HK-2 (cell line): ENCODE data around the gene USP32.
"Not testable (repeated sequence)": the region's sequence is repeated elsewhere in the genome, so short reads cannot be mapped to it uniquely, and the experiment has no call there.

Experiments
- DNase-seq: peaks from one replicate; pipeline ENCODE4 v3.0.0-alpha.2; 2018; ENCODE audit not compliant: unreplicated experiment

Gene USP32, protein sequence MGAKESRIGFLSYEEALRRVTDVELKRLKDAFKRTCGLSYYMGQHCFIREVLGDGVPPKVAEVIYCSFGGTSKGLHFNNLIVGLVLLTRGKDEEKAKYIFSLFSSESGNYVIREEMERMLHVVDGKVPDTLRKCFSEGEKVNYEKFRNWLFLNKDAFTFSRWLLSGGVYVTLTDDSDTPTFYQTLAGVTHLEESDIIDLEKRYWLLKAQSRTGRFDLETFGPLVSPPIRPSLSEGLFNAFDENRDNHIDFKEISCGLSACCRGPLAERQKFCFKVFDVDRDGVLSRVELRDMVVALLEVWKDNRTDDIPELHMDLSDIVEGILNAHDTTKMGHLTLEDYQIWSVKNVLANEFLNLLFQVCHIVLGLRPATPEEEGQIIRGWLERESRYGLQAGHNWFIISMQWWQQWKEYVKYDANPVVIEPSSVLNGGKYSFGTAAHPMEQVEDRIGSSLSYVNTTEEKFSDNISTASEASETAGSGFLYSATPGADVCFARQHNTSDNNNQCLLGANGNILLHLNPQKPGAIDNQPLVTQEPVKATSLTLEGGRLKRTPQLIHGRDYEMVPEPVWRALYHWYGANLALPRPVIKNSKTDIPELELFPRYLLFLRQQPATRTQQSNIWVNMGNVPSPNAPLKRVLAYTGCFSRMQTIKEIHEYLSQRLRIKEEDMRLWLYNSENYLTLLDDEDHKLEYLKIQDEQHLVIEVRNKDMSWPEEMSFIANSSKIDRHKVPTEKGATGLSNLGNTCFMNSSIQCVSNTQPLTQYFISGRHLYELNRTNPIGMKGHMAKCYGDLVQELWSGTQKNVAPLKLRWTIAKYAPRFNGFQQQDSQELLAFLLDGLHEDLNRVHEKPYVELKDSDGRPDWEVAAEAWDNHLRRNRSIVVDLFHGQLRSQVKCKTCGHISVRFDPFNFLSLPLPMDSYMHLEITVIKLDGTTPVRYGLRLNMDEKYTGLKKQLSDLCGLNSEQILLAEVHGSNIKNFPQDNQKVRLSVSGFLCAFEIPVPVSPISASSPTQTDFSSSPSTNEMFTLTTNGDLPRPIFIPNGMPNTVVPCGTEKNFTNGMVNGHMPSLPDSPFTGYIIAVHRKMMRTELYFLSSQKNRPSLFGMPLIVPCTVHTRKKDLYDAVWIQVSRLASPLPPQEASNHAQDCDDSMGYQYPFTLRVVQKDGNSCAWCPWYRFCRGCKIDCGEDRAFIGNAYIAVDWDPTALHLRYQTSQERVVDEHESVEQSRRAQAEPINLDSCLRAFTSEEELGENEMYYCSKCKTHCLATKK (N-terminal part only)

GRCh38 chr17:60392042-60392844 lies at the start of gene USP32:
Gene USP32 (minus strand): TSS chr17:60392133. CDS start chr17:60391939, 194 bp downstream.
- peak; percentile 99 for DNase-seq

DNA sequence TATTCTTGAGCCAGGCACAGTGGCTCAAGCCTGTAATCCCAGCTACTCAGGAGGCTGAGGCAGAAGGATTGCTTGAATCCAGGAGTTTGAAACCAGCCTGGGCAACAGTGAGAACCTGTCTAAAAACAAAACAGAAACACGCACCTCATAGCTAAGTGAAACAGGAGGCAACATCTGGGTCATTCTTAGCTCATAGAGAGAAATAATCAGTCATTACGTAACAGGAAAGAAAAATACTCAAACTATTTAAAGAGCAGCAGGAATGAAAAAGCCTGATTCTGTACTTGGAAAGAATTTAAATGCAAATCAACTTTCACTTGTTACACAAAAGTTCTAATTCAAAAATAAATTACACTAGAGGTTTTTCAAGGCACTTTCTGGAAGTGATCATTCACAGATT lies 47.6 kb upstream of the USP32 start:
- DNase-seq, result no peak

DNA sequence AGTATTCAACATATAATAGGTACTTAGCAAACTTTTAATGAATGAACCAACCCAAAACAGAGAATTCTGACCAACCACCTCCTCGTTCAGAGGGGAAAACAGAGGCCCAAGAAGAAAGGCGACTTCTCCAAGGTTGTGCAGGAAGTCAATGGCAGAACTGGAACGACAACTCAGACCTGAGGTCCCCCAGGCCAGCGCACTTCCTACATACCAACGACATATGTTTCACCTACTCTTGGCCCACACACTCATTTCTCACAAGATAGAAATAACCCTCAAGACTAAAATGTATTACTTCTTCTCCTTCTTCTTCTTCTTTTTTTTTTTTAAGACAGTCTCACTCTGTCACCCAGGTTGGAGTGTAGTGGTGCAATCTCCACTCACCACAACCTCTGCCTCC lies 44.7 kb upstream of the USP32 start:
- DNase-seq, result no peak

GRCh38 chr17:60435244-60436167 lies 43.6 kb upstream of the USP32 start:
- DNase-seq, result peak; percentile 60

GRCh38 chr17:60433021-60433997 lies 41.4 kb upstream of the USP32 start:
- not testable (repeated sequence) for DNase-seq

DNA sequence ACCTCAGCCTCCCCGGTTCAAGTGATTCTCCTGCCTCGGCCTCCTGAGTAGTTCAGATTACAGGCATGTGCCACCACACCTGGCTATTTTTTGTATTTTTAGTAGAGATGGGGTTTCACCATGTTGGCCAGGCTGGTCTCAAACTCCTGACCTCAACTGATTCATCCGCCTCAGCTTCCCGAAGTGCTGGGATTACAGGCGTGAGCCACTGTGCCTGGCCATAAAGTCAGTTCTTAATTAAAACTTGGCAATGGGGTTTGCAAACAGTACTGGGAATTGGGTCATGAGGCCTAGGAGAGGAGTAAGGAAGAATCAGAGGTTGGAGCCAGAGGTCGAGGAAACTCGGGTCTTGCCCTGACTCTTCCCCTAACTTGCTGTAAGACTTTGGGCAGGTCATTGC lies 38.6 kb upstream of the USP32 start:
- not testable (repeated sequence) for DNase-seq

DNA sequence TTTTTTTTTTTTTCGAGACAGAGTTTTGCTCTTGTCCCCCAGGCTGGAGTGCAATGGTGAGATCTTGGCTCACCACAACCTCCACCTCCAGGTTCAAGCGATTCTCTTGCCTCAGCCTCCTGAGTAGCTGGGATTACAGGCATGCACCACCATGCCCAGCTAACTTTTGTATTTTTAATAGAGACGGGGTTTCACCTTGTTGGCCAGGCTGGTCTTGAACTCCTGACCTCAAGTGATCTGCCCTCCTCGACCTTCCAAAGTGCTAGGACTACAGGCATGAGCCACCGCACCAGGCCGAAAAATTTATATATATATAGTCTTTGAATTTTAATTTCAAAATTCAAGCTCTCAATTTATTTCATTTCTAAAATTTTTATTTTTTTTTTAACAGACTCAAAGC lies 36.6 kb upstream of the USP32 start:
- not testable (repeated sequence) for DNase-seq

- DNase-seq, result no peak
These were observed 34.7 kb upstream of the USP32 start for GRCh38 chr17:60426596-60426995.

DNA sequence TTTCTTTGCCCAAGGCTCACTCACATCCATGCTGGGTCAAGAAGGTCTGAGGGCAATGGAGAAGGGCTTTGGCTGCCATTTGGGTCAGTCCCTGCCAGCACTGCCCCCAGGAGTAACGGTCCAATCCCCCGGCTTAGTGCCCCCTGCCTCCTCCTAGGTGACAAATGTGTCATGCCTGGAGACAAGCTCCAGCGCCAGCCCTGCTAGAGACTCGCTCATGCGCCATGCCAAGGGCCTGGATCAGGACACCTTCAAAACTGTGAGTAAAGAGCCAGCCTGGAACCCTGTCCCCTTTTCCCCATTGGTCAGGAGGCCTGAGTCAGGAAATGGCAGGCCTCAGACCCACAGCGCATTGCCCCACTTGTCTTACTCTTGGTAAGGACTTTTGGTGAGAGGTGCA lies 33.7 kb upstream of the USP32 start:
- DNase-seq, result no peak

- no peak for DNase-seq
These were observed 31.9 kb upstream of the USP32 start for GRCh38 chr17:60423865-60424264.

- no peak for DNase-seq
These were observed 30.3 kb upstream of the USP32 start, which contains the start of gene CHCT1 for GRCh38 chr17:60422162-60422665. Gene CHCT1 (plus strand): TSS chr17:60422489. CDS start chr17:60422593, 104 bp downstream.

DNA sequence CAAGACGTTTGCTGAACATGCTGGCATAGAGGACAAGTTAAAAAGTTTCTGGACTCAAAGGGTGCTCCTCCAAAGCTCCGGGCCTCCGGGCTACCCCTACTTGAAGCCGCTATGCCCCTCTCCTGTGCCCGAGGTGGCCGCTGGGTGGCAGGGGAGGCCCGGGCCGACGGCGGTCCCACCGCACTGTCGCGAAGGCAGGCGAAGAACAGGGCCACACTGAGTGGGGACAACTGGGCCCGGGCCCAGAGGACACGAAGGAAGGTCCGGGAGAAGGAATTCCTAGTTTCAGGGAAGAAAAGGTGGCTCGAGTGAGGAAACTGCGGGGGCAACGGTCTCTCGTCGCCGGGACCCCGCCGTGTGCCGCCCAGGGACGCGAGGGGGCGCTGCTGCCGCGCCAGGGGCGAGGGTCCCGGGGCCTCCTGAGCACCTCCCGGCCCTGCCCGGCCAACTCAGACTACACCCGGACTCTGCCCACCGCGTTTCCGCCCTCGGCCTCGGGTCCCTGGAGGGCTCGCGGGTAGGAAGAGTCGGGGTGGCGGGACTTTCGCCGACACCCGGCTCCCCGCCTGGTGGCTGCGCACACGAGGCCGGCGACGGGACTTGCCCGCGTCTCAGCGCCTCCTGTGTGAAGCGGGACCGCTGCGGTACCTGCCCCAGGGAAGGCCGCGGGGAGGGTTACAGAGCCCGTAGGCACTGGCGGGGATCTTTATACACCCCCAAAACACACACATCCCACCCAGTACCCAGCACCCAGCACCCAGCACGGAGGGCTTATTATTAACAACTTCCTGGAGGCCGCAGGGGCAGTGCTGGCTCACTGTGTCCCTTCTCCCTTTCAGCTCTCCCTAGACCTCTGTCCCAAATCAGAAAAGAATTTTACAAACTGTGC lies 29.6 kb upstream of the USP32 start:
- DNase-seq, result peak; percentile 66

DNA sequence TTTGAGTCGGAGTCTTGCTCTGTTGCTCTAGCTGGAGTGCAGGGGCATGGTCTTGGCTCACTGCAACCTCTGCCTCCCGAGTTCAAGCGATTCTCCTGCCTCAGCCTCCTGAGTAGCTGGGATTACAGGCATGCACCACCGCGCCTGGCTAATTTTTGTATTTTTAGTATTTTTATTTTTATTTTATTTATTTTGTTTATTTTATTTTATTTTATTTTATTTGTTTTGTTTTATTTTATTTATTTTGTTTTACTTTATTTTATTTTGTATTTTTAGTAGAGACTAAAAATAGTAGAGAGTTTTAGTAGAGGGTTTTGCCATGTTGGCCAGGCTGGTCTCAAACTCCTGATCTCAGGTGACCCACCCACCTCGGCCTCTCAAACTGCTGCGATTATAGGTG lies 27.9 kb upstream of the USP32 start:
- not testable (repeated sequence) for DNase-seq

GRCh38 chr17:60419003-60419402 lies 27.1 kb upstream of the USP32 start:
- DNase-seq, result not testable (repeated sequence)

DNA sequence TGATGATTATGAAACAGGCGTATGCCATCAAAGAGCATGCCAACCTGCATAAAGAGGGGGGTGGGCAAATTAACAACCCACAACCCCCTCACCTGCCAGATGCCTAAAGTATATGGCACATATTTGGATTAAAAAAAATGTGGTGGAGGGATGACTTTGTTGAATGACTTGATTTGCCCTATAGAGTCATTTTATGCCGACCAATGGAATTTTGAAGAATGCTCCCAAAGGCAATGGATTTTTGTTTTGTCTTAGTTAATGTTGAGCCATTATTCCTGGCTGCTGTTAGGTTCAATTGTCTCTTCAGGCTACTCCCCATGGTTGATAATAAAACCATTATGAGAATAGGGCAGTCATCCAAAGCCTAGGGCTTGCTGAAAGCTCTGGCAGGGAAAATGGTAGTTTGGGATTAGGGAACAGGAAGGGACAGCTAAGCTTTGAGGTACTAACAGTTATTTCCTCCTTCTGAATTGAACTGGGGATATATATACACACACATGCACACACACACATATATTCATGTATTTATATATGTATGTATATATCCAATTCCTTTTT lies 24.5 kb upstream of the USP32 start:
- DNase-seq, result no peak

GRCh38 chr17:60415146-60415545 lies 23.2 kb upstream of the USP32 start:
- DNase-seq, result no peak

GRCh38 chr17:60412701-60413100 lies 20.8 kb upstream of the USP32 start:
- DNase-seq, result no peak
